Naive thymus-derived CD8-positive, alpha-beta T cell (primary cell): ENCODE measurements around the gene CDKAL1. TPM values are rescaled to one million over a fixed set of nuclear protein-coding genes. Genes with fewer than 3 reads are reported as not detected.
"Not testable (repeated sequence)": the region's sequence is repeated elsewhere in the genome, so short reads cannot be mapped to it uniquely, and the experiment has no call there.

Source experiments
- ATAC-seq, 2 donors: fragments of 150-1000 bp; cut with Tn5 transposase in 1 of 2; sonication (Bioruptor Pico), chemical (Tn5 transposase) in 1 of 2; 1 replicate in 1 of 2; 2 replicates in 1 of 2; pipeline ENCODE4 v1.10.0; 2021; ENCODE audit warnings: mild to moderate bottlenecking in 2 of 2, moderate library complexity in 2 of 2
- POLR2A ChIA-PET: fragments of 350-600 bp; sonication (Branson Sonifier 250); formaldehyde crosslinking; loops from one replicate; lab custom pipeline; 2021; ENCODE audit warnings: antibody characterized with exemption; lab: Charles Lee
- DNase-seq, 10 donors: peaks; one replicate each; pipeline versions ENCODE4 v3.0.0 to v3.0.0-alpha.2; 2020 to 2022
- H3K27ac Mint-ChIP-seq, 10 donors: one replicate each; pipeline ENCODE4 v1.8.0; 2020 to 2022; ENCODE audit warnings: mild to moderate bottlenecking in 10 of 10, mixed read lengths in 10 of 10, moderate library complexity in 4 of 10, inconsistent platforms in 1 of 10
- H3K27me3 Mint-ChIP-seq, 5 donors: one replicate each; pipeline ENCODE4 v1.8.0; 2021 to 2022; ENCODE audit warnings: mixed read lengths in 5 of 5
- H3K36me3 Mint-ChIP-seq, 3 donors: one replicate each; pipeline ENCODE4 v1.8.0; 2020 to 2022; ENCODE audit warnings: mixed read lengths in 3 of 3, mild to moderate bottlenecking in 2 of 3, inconsistent platforms in 1 of 3
- H3K4me1 Mint-ChIP-seq, 4 donors: one replicate each; pipeline ENCODE4 v1.8.0; 2021 to 2022; ENCODE audit warnings: mixed read lengths in 4 of 4
- H3K4me3 Mint-ChIP-seq, 10 donors: one replicate each; pipeline ENCODE4 v1.8.0; 2020 to 2022; ENCODE audit warnings: mild to moderate bottlenecking in 10 of 10, mixed read lengths in 10 of 10, moderate library complexity in 6 of 10, inconsistent platforms in 1 of 10
- H3K9me3 Mint-ChIP-seq, 9 donors: one replicate each; pipeline ENCODE4 v1.8.0; 2020 to 2022; ENCODE audit warnings: mixed read lengths in 9 of 9, mild to moderate bottlenecking in 3 of 9, inconsistent platforms in 1 of 9, moderate library complexity in 1 of 9
- polyA plus RNA-seq, 3 donors: library from polyadenylated mRNA; unstranded; fragments of 300-500 nt; fragmentation: Illumina TruSeq; gene quantifications; one replicate each; pipeline ENCODE4 v1.2.3, GENCODE V29; 2021
- total RNA-seq, 8 experiments: library from RNA in 2 of 8; stranded (reverse) in 2 of 8; gene quantifications; one replicate each; pipeline ENCODE4 v1.2.3 and lab custom pipeline; 2021 to 2026

Gene CDKAL1
- total and polyA plus RNA-seq, 5 experiments from 2014 or later = 21.5 to 36.7 (median 29.1) TPM

DNA sequence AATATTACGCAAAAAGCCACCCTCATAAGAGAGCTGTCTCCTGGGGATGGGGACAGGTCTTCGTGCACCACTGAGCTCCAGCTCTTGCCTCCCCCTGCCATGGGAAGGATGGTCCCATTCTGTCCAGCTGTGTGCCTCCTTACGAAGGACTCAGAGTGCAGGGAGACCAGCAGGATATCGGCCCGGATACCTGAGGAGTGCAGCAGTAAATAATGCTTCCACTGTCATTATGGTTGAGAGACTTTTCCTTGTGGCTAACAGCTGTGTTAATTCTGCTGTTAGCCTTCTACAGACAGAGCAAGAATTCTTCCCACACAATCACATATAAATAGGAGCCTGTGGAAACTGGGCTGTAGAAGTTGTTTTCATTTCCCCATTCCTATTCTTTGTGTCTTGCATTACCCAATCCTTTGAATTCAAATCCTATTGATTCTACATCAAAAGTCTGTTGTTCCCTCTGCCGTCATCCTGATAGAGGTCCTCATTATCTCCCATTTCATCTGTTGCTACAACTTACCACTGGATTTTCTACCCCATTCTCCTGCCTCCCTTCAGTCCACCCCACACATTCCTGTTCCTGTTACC lies 694.7 kb downstream of the CDKAL1 start:
- Mint-ChIP-seq H3K4me1 (no peaks in the 10 kb centered on the region), H3K9me3 (peaks cover 0 to 35% (median 19%) of the 10 kb centered on the region in 9 donors), H3K27ac (no peak overlapping the region), H3K4me3 (no peak overlapping the region), H3K36me3 (peaks cover 56 to 81% (median 65%) of the 10 kb centered on the region in 3 donors), H3K27me3 (no peaks in the 10 kb centered on the region)
- DNase-seq (no peak), ATAC-seq (no peak)
- POLR2A ChIA-PET = no interaction called here

- no peak for ATAC-seq
- H3K36me3 Mint-ChIP-seq = peaks cover 65 to 82% (median 67%) of the 10 kb centered on the region in 3 donors
- no peaks in the 10 kb centered on the region for H3K27me3 Mint-ChIP-seq
Measured at GRCh38 chr6:21230536-21230935, 696.3 kb downstream of the CDKAL1 start.

DNA sequence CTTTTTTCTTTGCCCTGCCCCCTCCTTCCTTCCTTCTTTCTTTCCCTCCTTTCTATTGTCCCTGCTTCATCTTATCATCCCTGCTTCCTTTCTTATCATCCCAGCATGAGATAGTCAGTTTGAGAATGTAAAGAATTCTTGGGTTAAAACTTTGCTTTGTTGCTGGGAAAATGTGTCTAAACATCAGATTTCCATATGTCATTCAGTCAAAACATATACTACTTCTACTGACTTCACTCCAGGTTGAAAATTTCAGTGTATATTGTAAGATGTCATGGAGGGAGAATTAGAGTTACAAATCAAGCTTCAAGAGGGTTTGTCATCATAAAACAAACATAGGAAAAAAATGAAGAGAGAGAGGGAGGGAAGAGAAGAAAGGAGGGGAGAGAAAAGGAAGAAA lies 700.9 kb downstream of the CDKAL1 start:
- POLR2A ChIA-PET = no interaction called here
- no peak overlapping the region for H3K27ac Mint-ChIP-seq

More at GRCh38 chr6:21230536-21230935, 696.3 kb downstream of the CDKAL1 start:
- peaks cover 0 to 41% (median 20%) of the 10 kb centered on the region in 9 donors for H3K9me3 Mint-ChIP-seq
- POLR2A ChIA-PET = no interaction called here
- DNase-seq = no peak
- no peak overlapping the region for H3K27ac Mint-ChIP-seq
- H3K4me3 Mint-ChIP-seq = no peak overlapping the region
- H3K4me1 Mint-ChIP-seq = no peaks in the 10 kb centered on the region

GRCh38 chr6:21238208-21238607 lies 704.0 kb downstream of the CDKAL1 start:
- H3K9me3 Mint-ChIP-seq = peaks cover 10 to 63% (median 38%) of the 10 kb centered on the region in 9 donors
- DNase-seq (no peak), ATAC-seq (no peak)
- POLR2A ChIA-PET = no interaction called here
- H3K27me3 Mint-ChIP-seq = no peaks in the 10 kb centered on the region
- peaks cover 0 to 3% (median 0%) of the 10 kb centered on the region in 4 donors for H3K4me1 Mint-ChIP-seq
- peaks cover 15 to 36% (median 28%) of the 10 kb centered on the region in 3 donors for H3K36me3 Mint-ChIP-seq
- no peak overlapping the region for H3K4me3 Mint-ChIP-seq
- no peak overlapping the region for H3K27ac Mint-ChIP-seq

More for the DNA sequence above, 700.9 kb downstream of the CDKAL1 start:
- H3K9me3 Mint-ChIP-seq = peaks cover 10 to 76% (median 38%) of the 10 kb centered on the region in 9 donors
- DNase-seq (no peak), ATAC-seq (no peak)
- peaks cover 0 to 3% (median 0%) of the 10 kb centered on the region in 4 donors for H3K4me1 Mint-ChIP-seq
- peaks cover 45 to 63% (median 59%) of the 10 kb centered on the region in 3 donors for H3K36me3 Mint-ChIP-seq
- no peaks in the 10 kb centered on the region for H3K27me3 Mint-ChIP-seq
- H3K4me3 Mint-ChIP-seq = no peak overlapping the region

DNA sequence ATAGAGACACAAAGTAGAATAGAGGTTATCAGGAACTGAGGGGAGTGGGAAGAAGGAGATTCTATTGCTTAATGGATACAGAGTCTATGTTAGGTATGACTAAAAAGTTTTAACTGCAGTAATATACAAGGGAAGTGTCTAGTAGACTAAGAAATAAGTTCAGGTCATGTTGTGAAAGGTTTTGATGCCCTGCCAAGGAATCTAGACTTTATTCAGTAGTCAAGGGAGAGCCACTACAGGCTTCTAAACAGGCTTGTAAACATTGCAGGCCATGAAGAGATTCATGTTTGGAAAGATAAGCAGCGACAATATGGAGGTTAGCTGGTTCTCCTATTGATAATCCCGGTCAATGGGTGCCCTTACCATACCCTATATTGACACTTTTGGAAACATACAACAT lies 706.5 kb downstream of the CDKAL1 start:
- Mint-ChIP-seq H3K9me3 (peaks cover 10 to 46% (median 15%) of the 10 kb centered on the region in 9 donors), H3K4me3 (no peak overlapping the region), H3K36me3 (peaks cover 0 to 20% (median 9%) of the 10 kb centered on the region in 3 donors), H3K4me1 (peaks cover 0 to 3% (median 0%) of the 10 kb centered on the region in 4 donors), H3K27me3 (no peaks in the 10 kb centered on the region), H3K27ac (no peak overlapping the region)
- ATAC-seq = no peak
- DNase-seq = no peak
- POLR2A ChIA-PET = no interaction called here

GRCh38 chr6:21241231-21242130 lies 707.2 kb downstream of the CDKAL1 start:
- no peak for ATAC-seq
- DNase-seq = no peak
- Mint-ChIP-seq H3K4me1 (no peaks in the 10 kb centered on the region), H3K27ac (no peak overlapping the region), H3K4me3 (no peak overlapping the region), H3K9me3 (peaks cover 7 to 42% (median 15%) of the 10 kb centered on the region in 9 donors), H3K27me3 (no peaks in the 10 kb centered on the region), H3K36me3 (peaks cover 0 to 20% (median 9%) of the 10 kb centered on the region in 3 donors)
- POLR2A ChIA-PET = no interaction called here

DNA sequence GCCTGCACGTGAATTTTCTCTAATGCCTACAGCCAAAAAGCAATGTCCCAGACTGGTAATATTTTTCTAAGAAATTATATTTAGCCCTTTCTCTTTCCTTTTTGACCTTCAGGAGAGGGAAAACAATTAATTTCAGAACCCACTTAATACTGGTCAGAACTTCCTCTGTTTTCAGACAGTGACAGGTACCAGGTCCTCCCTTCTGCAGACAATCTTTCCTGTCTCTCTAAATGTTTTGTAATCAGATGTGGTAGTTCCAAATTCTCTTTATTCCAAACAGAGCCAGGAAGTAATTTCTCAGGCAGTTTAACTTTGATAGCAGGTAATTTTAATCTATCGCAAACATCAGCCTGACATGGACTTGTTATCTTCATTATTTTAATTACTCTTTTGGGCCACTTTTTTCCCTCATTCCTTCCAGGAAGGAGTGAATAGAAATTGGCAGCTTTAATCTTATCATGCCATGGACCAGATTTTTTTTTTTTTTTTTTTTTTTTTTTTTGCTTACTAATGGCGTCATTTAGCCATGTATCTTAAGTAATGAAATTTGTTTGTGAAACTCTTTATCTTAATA lies 710.7 kb downstream of the CDKAL1 start:
- no peak overlapping the region for H3K4me3 Mint-ChIP-seq
- POLR2A ChIA-PET = no interaction called here
- peaks cover 0 to 10% (median 5%) of the 10 kb centered on the region in 9 donors for H3K9me3 Mint-ChIP-seq
- no peaks in the 10 kb centered on the region for H3K36me3 Mint-ChIP-seq
- H3K27me3 Mint-ChIP-seq = peaks cover 0 to 3% (median 0%) of the 10 kb centered on the region in 5 donors
- no peak for ATAC-seq
- no peak overlapping the region for H3K27ac Mint-ChIP-seq
- DNase-seq = no peak
- no peaks in the 10 kb centered on the region for H3K4me1 Mint-ChIP-seq

GRCh38 chr6:21245488-21245887 lies 711.2 kb downstream of the CDKAL1 start:
- no peak for ATAC-seq
- Mint-ChIP-seq H3K4me1 (no peaks in the 10 kb centered on the region), H3K27ac (no peak overlapping the region), H3K9me3 (peaks cover 0 to 6% (median 3%) of the 10 kb centered on the region in 9 donors), H3K4me3 (no peak overlapping the region), H3K27me3 (peaks cover 0 to 3% (median 0%) of the 10 kb centered on the region in 5 donors), H3K36me3 (no peaks in the 10 kb centered on the region)
- POLR2A ChIA-PET = no interaction called here
- no peak for DNase-seq

DNA sequence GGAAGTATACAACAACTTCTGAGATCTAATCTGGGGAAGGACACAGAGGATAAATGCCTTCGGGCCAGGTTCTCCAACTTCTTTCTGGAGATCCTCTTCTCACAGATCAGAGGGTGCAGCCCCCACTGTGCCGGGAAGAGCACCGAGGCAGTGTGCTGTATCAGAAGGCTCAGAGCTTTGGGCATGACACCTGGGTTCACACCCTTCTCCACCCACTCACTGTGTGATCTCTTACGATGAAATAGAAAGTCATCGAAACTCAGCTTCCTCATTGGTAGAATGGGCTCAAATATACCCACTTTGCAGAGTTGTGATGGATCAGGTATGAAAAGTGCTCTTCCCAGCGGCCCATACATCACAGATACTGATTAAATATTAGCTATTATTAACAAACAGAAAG lies 711.8 kb downstream of the CDKAL1 start:
- Mint-ChIP-seq H3K36me3 (no peaks in the 10 kb centered on the region), H3K4me1 (no peaks in the 10 kb centered on the region), H3K27ac (no peak overlapping the region), H3K4me3 (no peak overlapping the region), H3K9me3 (peaks cover 0 to 6% (median 1%) of the 10 kb centered on the region in 9 donors), H3K27me3 (peaks cover 0 to 3% (median 0%) of the 10 kb centered on the region in 5 donors)
- POLR2A ChIA-PET = no interaction called here
- ATAC-seq (no peak), DNase-seq (no peak)

DNA sequence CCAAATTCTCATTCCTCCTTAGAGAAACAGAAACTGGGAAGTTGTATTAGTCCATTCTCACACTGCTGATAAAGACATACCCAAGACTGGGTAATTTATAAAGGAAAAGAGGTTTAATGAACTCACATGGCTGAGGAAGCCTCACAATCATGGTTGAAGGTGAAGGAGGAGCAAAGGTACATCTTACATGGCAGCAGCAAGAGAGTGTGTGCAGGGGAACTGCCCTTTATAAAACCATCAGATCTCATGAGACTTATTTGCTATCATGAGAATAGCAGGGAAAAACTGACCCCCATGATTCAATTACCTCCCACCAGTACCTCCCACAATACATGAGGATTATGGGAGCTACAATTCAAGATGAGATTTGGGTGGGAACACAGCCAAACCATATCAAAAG lies 720.2 kb downstream of the CDKAL1 start:
- H3K36me3 Mint-ChIP-seq, H3K4me3 Mint-ChIP-seq, H3K27ac Mint-ChIP-seq, H3K27me3 Mint-ChIP-seq, ATAC-seq, DNase-seq, H3K4me1 Mint-ChIP-seq, POLR2A ChIA-PET: not testable (repeated sequence)
- H3K9me3 Mint-ChIP-seq = peaks cover 0 to 28% (median 12%) of the 10 kb centered on the region in 9 donors

- Mint-ChIP-seq H3K4me1 (peaks cover 0 to 2% (median 0%) of the 10 kb centered on the region in 4 donors), H3K27ac (no peak overlapping the region), H3K27me3 (peaks cover 0 to 6% (median 1%) of the 10 kb centered on the region in 5 donors), H3K36me3 (peaks cover 0 to 9% (median 3%) of the 10 kb centered on the region in 3 donors), H3K4me3 (no peak overlapping the region), H3K9me3 (peaks cover 0 to 28% (median 12%) of the 10 kb centered on the region in 9 donors)
- DNase-seq (no peak), ATAC-seq (no peak)
- POLR2A ChIA-PET = no interaction called here
Measured at GRCh38 chr6:21256197-21256596, 721.9 kb downstream of the CDKAL1 start.

- POLR2A ChIA-PET = no interaction called here
- no peak for ATAC-seq
- Mint-ChIP-seq H3K27ac (no peak overlapping the region), H3K4me1 (peaks cover 0 to 2% (median 0%) of the 10 kb centered on the region in 4 donors), H3K9me3 (peaks cover 0 to 26% (median 8%) of the 10 kb centered on the region in 9 donors), H3K36me3 (peaks cover 0 to 7% (median 3%) of the 10 kb centered on the region in 3 donors), H3K4me3 (no peak overlapping the region), H3K27me3 (peaks cover 0 to 4% (median under 1%) of the 10 kb centered on the region in 5 donors)
- no peak for DNase-seq
Measured at GRCh38 chr6:21257125-21257524, 722.9 kb downstream of the CDKAL1 start.
